Right kidney (tissue), 1 donor: ENCODE data around the gene CENPP.

Experiments used
- DNase-seq: peaks from one replicate; pipeline ENCODE4 v3.0.0-alpha.2; 2016

The CENPP gene

DNA sequence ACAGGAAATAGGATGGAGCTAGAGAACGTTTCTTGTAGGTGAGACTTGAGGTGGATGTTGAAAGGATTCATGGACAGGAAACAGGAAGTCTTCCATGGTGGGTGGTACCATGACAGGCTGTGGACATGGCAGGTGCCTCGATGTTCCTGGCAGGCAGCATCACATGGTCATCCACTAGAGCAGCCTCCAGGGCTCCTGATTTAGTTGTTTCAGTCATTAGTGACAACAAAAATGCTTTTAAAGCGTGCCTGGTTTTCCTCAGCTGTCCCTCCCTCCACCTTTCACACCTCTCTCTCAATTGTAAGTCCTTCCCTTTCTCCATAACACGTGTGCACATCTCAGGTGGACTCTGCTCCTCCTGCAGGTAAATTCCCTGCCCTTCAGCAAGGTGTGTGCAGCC lies 181.7 kb downstream of the CENPP start:
- no peak for DNase-seq

DNA sequence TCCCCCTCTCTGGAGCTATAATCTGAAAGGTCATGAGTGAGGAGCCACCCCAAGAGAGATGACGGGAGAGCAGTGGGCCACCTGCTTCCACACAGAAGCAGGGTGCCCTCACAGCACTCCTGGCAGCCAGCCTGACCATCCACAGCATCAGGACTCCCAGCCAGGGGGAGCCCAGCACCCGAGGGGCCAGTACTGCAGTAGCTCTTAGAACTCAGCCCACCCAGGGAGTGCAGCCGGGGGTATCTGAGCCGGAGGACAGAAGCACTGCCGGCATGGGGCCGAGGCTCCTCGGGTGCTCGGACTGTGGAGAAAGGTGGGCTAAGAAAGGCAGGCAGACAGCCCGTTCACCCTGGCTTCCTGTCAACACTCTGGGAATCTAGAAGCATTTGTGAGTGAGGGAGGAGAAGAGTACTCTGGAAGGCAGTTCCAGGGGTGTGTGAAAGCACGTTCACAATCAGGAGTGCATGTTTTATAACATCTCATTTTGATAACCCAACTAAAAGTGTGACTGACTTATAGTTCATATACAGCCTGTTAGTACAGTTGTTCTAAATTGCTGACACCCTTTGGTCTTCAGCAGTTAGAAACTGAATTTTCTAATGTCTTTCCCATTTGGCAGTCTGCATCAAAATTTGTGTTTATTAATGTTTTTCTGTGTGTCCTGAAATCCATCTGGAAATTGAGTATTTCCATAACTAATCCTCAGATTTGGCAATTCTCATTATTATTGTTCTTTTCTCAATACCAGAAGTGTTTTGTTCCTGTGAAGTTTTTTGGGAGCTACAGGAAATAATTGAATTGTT lies 182.5 kb downstream of the CENPP start:
- DNase-seq: no peak

DNA sequence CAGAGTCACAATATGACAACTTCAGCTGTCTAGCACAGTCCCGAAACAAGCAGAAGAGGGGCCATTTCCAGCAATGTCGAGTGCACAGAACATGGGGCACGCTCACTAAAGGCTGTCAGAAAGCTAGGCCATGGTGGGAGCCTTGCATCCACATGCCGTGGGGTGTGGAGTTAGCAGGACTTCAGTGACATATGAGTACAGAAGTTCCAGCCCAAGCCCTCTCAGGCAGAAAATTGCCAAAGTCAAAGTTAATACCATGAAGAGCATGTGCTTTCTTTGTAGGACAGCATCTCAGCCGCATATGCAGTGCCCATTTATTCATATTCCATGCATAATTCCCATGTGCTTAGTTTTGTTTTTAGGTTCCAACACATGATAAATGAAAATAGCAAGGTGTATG lies 183.3 kb downstream of the CENPP start:
- no peak for DNase-seq

DNA sequence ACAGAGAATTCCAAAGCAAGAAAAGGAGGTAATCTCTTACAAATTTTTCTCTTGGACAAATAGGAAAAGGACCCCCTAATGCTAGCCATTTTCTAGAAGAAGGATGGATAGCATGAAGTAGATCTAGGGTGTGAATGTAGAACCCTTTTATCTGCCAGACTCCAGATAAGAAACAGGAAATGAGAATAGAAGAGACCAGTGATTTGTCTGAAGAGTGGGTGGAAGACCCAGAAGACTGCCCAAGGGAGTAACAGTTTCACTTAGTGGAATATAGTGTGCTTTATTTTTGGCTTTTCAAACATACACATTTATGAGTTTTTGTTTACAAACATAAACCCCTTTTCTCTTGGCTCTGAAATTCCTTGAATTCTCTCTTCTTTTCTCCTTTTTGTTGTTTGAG lies 185.0 kb downstream of the CENPP start:
- DNase-seq: no peak

DNA sequence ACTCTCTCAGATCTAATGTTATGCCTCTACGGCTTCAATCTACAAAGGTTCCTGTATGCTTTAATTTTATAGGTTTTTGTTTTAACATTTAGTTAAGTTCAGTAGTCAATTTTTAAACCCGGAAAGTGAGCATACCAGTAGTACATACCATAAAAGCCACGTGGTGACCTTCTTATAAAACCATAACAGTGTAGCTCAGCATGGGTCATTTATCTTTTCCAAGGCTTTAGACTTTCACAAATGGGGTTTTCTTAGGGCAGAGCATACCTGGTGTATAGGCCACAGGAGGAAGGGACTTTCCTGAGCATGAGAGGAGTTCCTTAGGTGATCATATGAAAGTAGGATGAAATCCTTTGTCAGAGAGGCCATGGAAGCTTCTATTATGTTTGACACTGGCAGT lies 186.9 kb downstream of the CENPP start:
- DNase-seq: no peak

DNA sequence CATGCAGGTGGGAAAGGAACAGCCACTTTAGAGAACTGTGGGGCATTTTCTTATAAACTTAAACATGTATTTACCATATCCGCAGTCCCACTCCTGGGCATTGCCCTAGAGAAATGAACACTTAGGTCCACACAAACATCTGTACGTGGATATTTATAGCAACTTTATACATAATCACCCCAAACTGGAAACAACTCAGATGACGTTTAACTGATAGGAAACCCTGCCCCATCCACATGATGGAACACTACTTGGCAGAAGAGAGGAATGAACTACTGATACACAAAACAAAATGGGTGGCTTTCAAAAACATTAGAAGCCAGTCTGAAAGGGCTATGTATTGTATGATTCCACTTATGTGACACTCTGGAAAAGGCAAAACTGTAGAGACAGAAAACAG lies 187.6 kb downstream of the CENPP start:
- DNase-seq: no peak

DNA sequence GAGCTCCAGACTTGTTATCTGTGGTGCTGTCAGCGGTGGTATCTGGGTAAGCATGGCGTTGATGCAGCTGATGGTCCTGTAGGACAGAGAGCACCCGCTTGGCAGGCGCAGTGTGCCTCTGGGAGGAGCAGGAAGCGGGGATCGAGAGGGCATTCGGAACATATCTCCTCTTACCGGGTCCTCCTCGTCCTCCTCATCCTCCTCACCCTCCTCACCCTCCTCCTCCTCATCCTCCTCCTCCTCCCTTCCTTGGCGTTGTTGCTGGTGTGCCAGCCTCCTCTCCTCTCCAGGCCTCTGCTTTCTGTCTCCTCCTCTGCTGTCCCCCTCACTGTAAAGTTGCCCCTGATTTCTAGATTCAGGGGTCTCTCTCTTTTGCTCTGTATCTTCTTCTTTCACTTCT lies 188.9 kb downstream of the CENPP start:
- DNase-seq: no peak

DNA sequence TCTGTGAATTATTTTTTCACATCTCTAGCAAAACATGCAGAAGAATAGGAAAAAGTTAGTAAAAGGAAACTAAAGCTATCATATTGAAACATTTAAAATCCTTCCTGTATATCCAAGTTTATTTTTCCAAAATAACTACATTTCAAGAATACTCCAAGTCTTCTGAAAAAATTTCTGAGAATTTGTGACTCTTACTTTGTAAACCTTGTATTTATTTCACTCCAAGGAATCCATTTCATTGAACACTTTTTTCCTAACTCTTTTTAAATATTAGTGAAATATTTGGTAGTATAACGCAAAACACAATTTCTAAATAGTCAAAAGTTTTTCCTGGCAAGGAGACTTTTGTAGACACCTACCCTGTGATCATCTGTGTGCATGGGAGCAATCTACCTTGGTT lies 190.8 kb downstream of the CENPP start:
- DNase-seq: no peak

DNA sequence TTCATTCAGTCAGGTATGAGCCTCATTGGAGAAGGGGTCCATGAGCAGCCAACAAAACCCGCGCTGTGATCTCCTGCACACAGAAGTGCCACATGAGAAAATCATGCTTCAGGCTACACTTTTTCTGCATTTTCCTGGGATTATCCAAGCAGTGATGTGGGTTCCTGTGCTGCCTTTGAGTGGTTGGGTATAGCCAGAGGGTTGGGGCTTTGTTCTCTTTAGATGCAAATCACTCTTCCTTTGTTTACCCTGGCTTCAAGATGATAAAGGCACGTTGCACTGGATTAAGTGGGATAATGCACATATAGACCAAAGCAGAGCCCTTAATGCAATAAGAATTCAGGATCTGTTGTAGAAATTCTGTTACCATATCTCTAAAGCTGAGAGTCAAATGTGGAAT lies 191.3 kb downstream of the CENPP start:
- DNase-seq: no peak

DNA sequence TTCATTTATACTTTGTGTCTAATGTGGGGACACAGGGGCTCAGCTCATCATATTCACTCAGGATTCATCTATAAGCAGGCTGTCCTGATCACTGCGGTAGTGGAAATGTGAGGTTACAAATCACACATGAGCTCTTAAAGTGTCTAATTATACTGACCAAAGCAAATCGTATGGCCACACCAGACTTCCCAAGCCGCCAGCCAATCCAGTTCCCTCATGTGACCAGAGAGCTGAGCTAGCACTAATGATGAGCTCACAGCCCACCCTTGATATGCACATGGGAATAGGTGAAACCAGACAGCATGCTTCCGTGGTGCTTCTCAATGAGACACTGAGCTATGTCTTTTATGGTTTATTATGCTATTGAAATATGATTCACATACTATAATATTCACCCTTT lies 192.4 kb downstream of the CENPP start:
- DNase-seq: no peak

DNA sequence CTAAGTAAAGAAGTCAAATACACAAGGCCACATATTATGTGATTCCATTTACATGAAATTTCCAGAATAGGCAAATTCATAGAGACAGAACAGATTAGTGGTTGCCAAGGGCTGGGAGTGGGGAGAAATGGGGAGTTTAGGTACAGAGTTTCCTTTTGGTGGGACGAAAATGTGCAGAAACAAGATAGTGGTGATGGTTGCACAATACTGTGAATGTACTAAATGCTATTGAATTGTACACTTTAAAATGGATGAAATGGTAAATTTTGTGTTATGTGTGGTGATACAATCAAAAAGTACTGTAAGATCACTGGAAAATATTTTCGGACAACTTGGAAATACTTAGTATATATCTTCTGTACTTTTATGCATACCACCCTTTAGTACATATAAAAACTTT lies 195.1 kb downstream of the CENPP start:
- no peak for DNase-seq

DNA sequence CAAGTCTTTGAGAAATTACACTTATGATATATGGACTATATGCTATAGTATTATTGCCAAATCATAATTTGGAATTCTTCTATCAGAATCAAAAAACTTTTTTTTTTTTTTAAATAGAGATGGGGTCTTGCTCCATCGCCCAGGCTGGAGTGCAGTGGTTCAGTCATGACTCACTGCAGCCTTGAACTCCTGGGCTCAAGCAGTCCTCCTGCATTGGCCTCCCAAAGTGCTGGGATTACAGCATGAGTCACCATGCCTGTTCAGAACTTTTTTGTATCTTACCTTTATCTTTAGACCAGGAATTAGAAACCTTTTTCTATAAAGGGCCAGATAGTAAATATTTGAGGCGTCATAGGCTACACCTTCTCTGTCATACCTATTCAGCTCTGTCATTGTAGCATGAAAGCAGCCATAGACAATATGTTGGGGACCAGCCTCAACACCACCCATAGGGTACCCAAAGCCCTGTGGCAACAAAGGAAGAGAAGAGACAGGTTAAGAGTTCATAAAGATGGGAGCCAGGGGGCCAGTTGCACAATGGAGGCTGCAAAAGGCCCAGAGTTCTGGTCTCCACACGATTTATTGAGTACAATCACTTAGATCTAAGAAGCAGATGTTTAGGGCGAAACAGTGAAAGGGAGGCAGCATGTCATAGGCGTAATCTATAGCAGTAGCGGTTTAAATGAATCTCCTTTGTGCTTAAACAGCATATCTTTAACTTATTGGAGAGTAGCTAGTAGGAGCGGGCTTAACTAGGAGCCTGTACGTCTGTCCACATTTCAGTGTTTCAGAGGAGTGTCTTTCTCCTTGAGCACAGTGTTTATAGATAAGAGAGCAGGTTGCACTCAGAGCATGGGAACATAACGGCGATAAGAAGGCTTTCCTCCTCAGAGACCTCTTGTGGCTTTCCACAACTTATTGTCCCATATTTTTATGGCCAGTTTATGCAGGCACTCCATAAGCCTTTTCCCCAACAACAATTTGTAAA lies 197.5 kb downstream of the CENPP start:
- DNase-seq: no peak

DNA sequence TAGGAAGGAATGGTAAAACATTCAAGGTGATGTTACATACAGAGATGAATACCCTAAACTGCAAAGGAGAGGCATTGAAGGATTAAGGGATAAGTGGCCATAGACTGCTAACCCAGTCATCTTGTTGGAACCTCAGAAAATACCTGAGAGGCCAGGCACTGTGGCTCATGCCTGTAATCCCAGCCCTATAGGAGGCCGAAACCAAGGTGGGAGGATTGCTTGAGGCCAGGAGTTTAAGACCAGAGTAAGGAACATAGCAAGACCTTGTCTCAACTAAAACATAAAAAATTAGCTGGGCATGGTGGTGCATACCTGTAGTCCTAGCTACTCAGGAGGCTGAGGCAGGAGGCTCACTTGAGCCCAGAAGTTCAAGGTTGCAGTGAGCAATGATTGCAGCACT lies 199.1 kb downstream of the CENPP start:
- DNase-seq: no peak

DNA sequence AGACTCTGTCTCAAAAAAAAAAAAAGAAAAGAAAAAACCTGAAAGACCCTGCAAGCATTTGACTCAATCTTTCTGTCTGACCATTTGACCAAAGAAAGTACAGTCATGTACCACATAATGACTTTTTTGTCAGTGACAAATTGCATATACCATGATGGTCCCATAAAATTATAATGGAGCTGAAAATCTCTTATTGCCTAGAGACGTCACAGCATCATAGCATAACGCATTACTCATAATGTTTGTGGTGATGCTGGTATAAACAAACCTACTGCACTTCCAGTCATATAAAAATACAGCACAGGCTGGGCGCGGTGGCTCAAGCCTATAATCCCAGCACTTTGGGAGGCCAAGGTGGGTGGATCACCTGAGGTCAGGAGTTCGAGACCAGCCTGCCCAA lies 199.6 kb downstream of the CENPP start:
- no peak for DNase-seq

DNA sequence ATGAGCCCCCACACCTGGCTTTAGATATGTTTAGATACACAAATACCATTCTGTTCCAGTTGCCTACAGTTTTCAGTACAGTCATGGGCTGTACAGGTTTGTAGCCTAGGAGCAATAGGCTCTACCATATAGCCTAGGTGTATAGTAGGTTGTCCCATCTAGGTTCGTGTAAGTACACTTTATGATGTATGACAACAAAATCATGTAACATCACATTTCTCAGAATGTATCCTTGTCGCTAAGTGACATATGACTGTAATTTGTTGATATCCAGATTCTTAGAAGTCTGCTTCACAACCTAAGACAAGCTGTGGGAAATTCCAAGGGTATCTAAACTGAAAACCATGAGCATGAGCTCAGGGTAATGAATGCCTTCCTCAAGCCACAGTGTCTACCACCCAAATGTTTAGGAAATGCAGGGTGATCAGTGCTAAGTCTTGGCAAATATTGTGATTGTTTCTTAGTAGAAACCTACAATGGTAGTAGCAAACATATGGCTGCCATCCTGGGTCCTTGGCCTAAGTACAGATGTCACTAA lies 201.6 kb downstream of the CENPP start:
- no peak for DNase-seq

DNA sequence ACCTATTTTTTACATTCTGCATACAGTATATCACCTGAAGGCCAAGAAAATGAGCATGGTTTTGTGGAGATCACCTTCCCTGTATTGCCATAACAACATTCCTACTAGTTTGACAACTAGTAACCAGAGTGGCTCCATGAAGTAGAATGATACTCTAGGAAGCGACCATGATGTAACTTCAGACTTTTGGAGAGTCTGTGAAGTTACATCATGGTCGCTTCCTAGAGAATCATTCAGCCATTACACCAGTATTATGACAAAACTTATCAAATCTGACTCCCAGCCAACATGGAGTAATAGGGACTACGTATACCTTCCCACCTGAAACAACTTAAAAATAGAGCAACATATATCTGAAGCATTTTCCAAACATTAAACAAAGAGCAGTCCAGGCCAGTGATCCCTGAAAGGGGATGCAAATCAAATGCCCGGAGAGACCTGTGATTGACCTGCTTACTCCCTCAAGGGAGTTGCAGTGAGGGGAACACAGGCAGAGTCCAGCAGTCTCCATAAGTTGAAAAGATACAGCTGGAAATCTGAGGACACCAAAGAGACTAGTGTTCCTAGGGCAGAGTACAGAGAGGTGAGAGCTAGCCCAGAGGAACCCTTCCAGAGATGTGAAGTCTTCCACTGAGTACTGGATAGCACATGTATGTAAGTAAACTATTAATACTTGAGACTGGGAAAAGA lies 202.2 kb downstream of the CENPP start:
- peak; percentile 38 for DNase-seq

DNA sequence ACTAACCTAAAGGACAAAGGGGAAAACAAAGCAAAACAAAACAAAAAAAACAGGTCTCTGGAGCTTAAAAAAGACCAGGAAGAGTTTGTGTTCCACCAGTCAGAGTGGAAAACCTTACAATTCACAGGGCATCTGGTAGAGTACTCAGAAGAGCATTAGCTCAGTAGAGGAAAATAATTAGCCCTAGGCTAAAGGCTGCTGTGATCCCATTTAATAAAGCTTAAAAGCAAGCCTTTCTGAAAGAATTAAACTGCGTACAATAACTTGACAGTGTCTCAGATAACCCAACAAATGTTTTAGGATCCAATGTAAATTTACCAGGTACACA lies 202.7 kb downstream of the CENPP start:
- no peak for DNase-seq

DNA sequence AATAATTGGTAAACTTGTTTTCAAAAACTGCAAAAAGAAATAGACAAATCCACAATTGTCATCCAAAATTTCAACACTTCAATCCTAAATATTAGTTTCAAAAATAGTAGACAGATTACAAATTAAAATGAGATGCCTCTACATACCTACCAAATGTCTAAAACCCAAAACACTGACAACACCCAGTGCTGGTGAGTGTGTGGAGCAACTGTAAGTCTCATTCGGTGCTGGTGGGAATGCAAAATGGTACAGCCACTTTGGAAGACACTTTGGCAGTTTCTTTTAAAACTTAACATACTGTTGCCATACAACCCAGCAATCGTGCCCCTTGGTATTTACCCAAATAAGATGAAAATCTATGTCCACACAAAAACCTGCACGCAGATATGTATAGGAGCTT lies 203.4 kb downstream of the CENPP start:
- DNase-seq: no peak

DNA sequence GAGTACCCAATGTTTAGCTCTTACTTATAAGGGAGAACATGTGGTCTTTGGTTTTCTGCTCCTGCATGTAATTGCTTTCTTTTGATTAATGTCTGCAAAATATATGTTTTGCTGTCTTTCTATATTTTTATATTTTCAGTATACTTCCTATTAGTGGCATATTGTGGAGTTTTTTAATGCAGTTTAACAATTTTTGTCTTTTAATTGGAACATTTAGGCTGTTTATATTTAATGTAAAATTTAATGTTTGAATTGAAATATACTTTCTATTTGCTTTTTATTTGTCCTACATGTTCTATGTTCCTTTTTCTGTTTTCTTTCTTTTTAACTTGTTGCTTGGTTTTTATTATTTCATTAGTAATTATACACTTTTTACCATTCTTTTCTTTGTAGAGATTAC lies 205.1 kb downstream of the CENPP start:
- DNase-seq: no peak

DNA sequence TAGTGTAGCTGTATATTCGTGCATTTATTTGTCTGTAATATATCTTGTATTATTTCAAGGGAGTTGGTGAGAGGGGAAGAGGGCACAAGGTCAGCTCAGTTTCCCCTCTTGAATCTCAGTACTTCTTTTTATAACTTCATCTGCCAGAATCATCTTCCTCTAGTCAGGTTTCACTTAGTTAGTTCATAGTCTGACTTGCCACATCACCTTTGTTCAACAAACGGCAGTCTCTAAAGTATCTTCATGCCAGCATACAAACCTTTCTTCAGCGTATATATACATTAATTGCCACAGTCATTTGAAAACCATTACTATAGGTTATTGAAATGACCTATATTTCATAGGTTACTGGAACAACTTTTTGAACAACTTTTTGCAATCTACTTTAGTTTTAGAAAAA lies 208.5 kb downstream of the CENPP start:
- DNase-seq: no peak

DNA sequence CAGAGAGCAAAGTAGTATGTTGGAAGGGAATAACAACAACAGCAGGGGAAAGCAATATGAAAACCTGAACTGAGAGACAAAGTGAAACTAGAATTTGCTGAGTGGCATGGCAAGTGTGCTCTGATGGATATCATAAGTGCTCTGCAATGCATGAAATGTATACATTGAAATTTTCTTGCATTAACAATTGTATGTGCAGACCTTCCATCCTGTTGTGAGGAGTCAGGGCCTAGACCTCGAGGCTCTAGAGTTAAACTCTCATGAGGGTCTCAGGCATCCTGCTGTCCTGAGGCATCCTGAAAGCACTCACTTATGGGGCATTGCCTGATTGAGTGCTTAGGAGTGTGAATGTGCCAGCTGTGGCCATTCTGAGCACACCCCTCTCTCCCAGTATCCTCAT lies 208.9 kb downstream of the CENPP start:
- peak; percentile 6 for DNase-seq

DNA sequence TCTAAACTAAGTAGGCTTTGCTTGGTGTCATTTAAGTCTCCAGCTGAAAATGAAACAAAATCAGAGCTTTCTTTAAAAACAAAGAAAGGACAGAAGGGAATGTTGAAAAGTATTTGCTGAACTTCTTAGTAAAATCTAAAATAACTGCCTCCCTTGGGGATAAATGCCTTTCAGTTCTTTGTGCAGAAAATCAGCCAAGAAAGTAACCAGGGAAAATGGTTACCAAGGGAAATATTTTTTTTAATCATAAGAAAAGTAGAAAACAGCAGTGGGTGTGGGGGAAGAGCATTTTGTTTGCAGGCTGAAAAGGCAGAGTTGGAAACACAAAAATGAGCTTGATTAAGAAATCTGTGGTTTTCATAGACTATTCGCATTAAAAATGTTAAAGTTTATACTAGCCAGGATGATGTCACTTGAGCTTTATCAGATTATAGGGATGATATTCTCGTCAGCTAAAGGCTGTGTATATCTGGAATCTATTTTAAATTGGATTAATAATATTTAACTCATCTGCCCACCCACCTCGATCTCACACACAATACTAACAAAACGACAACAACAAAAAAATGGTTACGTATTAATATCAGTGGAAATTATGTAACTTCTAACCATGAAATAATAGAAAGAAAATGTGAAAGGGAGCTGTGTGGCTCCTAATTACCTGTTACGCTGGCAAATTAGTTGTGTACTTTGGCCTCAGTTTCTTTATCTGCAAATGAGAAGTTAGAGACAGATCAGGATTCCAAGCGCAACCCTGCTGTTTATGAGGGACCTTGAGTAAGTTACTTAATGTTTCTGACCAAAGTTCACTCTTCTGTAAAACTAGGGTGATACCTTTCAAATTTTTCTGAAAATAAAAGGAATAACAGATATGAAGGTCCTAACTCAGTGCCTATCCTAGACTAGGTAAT lies 210.4 kb downstream of the CENPP start, which contains the start of gene ECM2:
TSS of gene ECM2 (minus strand) at position 51 of the 911 bp plus-strand sequence. CDS start 13,124 bp downstream, outside the sequence.
- peak; percentile 15 for DNase-seq
